H9 (cell line): Measurements from ENCODE around the gene APP. TPM values are rescaled to one million over a fixed set of nuclear protein-coding genes. Genes with fewer than 3 reads are reported as not detected.

ENCODE experiments used
- DNase-seq: peaks from one replicate; pipeline ENCODE4 v3.0.0-alpha.2; 2017
- H2AFZ ChIP-seq: one replicate; pipeline ENCODE4 v1.6.1; 2013; ENCODE audit warnings: mild to moderate bottlenecking, low read length, control low read depth, moderate library complexity
- H2AK5ac ChIP-seq: 2 replicates; pipeline ENCODE4 v1.6.1; 2013; ENCODE audit warnings: low read length, control low read depth, mixed read lengths; ENCODE audit not compliant: insufficient read length
- H2BK120ac ChIP-seq: one replicate; pipeline ENCODE4 v1.6.1; 2013; ENCODE audit warnings: low read depth, mild to moderate bottlenecking, low read length, control low read depth, inconsistent platforms; ENCODE audit not compliant: poor library complexity, severe bottlenecking
- H2BK12ac ChIP-seq: 2 replicates; pipeline ENCODE4 v1.6.1; 2013; ENCODE audit warnings: low read length, control low read depth, mixed read lengths, low read depth; ENCODE audit not compliant: insufficient read length
- H2BK15ac ChIP-seq: 2 replicates; pipeline ENCODE4 v1.6.1; 2013; ENCODE audit warnings: low read depth, low read length, control low read depth
- H2BK20ac ChIP-seq: one replicate; pipeline ENCODE4 v1.6.1; 2013; ENCODE audit warnings: low read depth, mild to moderate bottlenecking, low read length, control low read depth, inconsistent platforms; ENCODE audit not compliant: poor library complexity, severe bottlenecking
- H2BK5ac ChIP-seq: 2 replicates; pipeline ENCODE4 v1.6.1; 2013; ENCODE audit warnings: low read length, control low read depth, mixed read lengths; ENCODE audit not compliant: insufficient read length
- H3K14ac ChIP-seq: 2 replicates; pipeline ENCODE4 v1.6.1; 2013; ENCODE audit warnings: low read length, control low read depth; ENCODE audit not compliant: insufficient read depth
- H3K18ac ChIP-seq: 2 replicates; pipeline ENCODE4 v1.6.1; 2013; ENCODE audit warnings: low read depth, mild to moderate bottlenecking, mixed read lengths, low read length, control low read depth; ENCODE audit not compliant: insufficient read length
- H3K23ac ChIP-seq: 2 replicates; pipeline ENCODE4 v1.6.1; 2013; ENCODE audit warnings: low read length, control low read depth, mixed read lengths, low read depth; ENCODE audit not compliant: insufficient read length
- H3K23me2 ChIP-seq: 2 replicates; pipeline ENCODE4 v1.6.1; 2013; ENCODE audit warnings: low read depth, mild to moderate bottlenecking, mixed read lengths, low read length, control low read depth; ENCODE audit not compliant: insufficient read length, poor library complexity, severe bottlenecking
- H3K27ac ChIP-seq: 2 replicates; pipeline ENCODE4 v1.5.1; 2013; ENCODE audit warnings: low read length, control low read depth, mixed read lengths, low read depth; ENCODE audit not compliant: insufficient read length
- H3K27me3 ChIP-seq: 2 replicates; pipeline ENCODE4 v1.6.1; 2013; ENCODE audit warnings: low read length, control low read depth, inconsistent platforms; ENCODE audit not compliant: insufficient read depth
- H3K4ac ChIP-seq: 2 replicates; pipeline ENCODE4 v1.6.1; 2013; ENCODE audit warnings: low read depth, mild to moderate bottlenecking, control low read depth, inconsistent platforms, low read length, moderate library complexity
- H3K4me1 ChIP-seq: 2 replicates; pipeline ENCODE4 v1.6.1; 2013; ENCODE audit warnings: low read length, control low read depth, inconsistent platforms; ENCODE audit not compliant: insufficient read depth
- H3K4me2 ChIP-seq: 2 replicates; pipeline ENCODE4 v1.6.1; 2013; ENCODE audit warnings: low read length, control low read depth, mixed read lengths; ENCODE audit not compliant: insufficient read length, insufficient read depth
- H3K56ac ChIP-seq: 2 replicates; pipeline ENCODE4 v1.6.1; 2013; ENCODE audit warnings: low read depth, mild to moderate bottlenecking, mixed read lengths, low read length, control low read depth; ENCODE audit not compliant: insufficient read length
- H3K79me1 ChIP-seq: 2 replicates; pipeline ENCODE4 v1.6.1; 2013; ENCODE audit warnings: low read depth, mild to moderate bottlenecking, moderate library complexity, low read length, control low read depth, inconsistent platforms; ENCODE audit not compliant: insufficient read depth, poor library complexity, severe bottlenecking
- H3K79me2 ChIP-seq: 2 replicates; pipeline ENCODE4 v1.6.1; 2013; ENCODE audit warnings: low read length, control low read depth, inconsistent platforms; ENCODE audit not compliant: insufficient read depth
- H3K9ac ChIP-seq: 2 replicates; pipeline ENCODE4 v1.6.1; 2013; ENCODE audit warnings: low read length, control low read depth, mixed read lengths; ENCODE audit not compliant: insufficient read length; ENCODE audit errors: extremely low read depth
- H3K9me3 ChIP-seq: one replicate; pipeline ENCODE4 v1.6.1; 2013; ENCODE audit warnings: low read depth, low read length, inconsistent platforms; ENCODE audit not compliant: control insufficient read depth
- H3T11ph ChIP-seq: one replicate; pipeline ENCODE4 v1.6.1; 2013; ENCODE audit warnings: mild to moderate bottlenecking, low read length, control low read depth, inconsistent platforms
- H4K20me1 ChIP-seq: one replicate; pipeline ENCODE4 v1.6.1; 2013; ENCODE audit not compliant: control insufficient read depth, insufficient read length, insufficient read depth
- H4K5ac ChIP-seq: 2 replicates; pipeline ENCODE4 v1.6.1; 2013; ENCODE audit warnings: low read depth, mild to moderate bottlenecking, mixed read lengths, low read length, control low read depth; ENCODE audit not compliant: insufficient read length
- H4K8ac ChIP-seq: replicated peaks from 2 replicates; pipeline ENCODE4 v1.6.1; 2013; ENCODE audit warnings: low read length, control low read depth, mixed read lengths, low read depth; ENCODE audit not compliant: insufficient read length
- H4K91ac ChIP-seq: 2 replicates; pipeline ENCODE4 v1.6.1; 2013; ENCODE audit warnings: low read depth, mild to moderate bottlenecking, moderate library complexity, mixed read lengths, low read length, control low read depth; ENCODE audit not compliant: insufficient read length
- H3K27ac Mint-ChIP-seq, 3 experiments: 2 replicates in 2 of 3; 3 replicates in 1 of 3; pipeline ENCODE4 v1.8.0; 2020 to 2021; ENCODE audit warnings: mixed read lengths in 3 of 3, mild to moderate bottlenecking in 1 of 3, moderate library complexity in 1 of 3
- H3K27me3 Mint-ChIP-seq: 2 replicates; pipeline ENCODE4 v1.8.0; 2021; ENCODE audit warnings: low read depth, mild to moderate bottlenecking, moderate library complexity, mixed read lengths
- H3K36me3 Mint-ChIP-seq, 3 experiments: 2 replicates in 2 of 3; 3 replicates in 1 of 3; pipeline ENCODE4 v1.8.0; 2020 to 2021; ENCODE audit warnings: low read depth in 3 of 3, mixed read lengths in 3 of 3; ENCODE audit not compliant: insufficient read depth in 1 of 3
- H3K4me1 Mint-ChIP-seq, 2 experiments: 2 replicates each; pipeline ENCODE4 v1.8.0; 2020; ENCODE audit warnings: mixed read lengths in 2 of 2
- H3K4me3 Mint-ChIP-seq, 2 experiments: 2 replicates in 1 of 2; 3 replicates in 1 of 2; pipeline ENCODE4 v1.8.0; 2020 to 2021; ENCODE audit warnings: mild to moderate bottlenecking in 2 of 2, mixed read lengths in 2 of 2, moderate library complexity in 1 of 2
- H3K9me3 Mint-ChIP-seq, 2 experiments: 2 replicates in 1 of 2; 3 replicates in 1 of 2; pipeline ENCODE4 v1.8.0; 2020; ENCODE audit warnings: mild to moderate bottlenecking in 2 of 2, mixed read lengths in 2 of 2, moderate library complexity in 1 of 2
- WGBS: extraction: QIAGEN DNeasy Blood & Tissue Kit; methylation state at CpG from one replicate; pipeline ENCODE4 v1.1.7; 2013; ENCODE audit warnings: missing lambda C conversion rate, low lambda C conversion rate, mixed read lengths; ENCODE audit not compliant: insufficient read length; ENCODE audit errors: extremely low coverage; 5-methylcytosine and 5-hydroxymethylcytosine counted together
- total RNA-seq: library from RNA; stranded (reverse); gene quantifications from 2 replicates; pipeline ENCODE4 v1.2.1, GENCODE V29; 2021
- TF ChIP-seq, protein P1 (sequence below): fragments of 200-600 bp; sonication (generic); conservative IDR thresholded peaks from 3 replicates; pipeline ENCODE4 v1.8.0; 2021; ENCODE audit warnings: antibody characterized with exemption, mild to moderate bottlenecking

The APP gene
- total RNA-seq, 1 experiment from 2014 or later = 380 TPM

DNA sequence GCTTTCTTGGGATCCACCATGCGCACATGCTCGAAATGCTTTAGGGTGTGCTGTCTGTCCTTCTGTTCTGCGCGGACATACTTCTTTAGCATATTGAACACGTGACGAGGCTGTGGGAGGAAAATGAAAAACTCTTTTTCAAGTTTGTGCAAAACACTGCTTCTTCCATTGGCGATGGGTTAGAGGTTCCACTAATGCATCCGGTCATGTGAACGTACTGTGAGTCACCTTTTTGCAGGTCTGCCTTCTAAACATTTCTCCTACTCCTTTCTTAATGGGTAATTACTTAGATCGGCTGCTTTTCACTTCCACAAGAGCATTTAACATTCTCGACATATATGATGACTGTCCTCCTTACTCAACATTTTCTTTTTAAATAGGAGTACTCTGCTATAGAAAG is 214.9 kb downstream of the APP start:
- H2BK120ac ChIP-seq = no peak overlapping the region
- H3K4me1 ChIP-seq = no peaks in the 10 kb centered on the region
- WGBS = no CpG with 5 or more reads among the region's 11 CpGs
- H3K79me2 ChIP-seq = no peaks in the 10 kb centered on the region
- H4K91ac ChIP-seq = no peak overlapping the region
- no peaks in the 10 kb centered on the region for H3K9me3 Mint-ChIP-seq
- no peaks in the 10 kb centered on the region for H3K27me3 ChIP-seq
- TF ChIP-seq, protein P1, sequence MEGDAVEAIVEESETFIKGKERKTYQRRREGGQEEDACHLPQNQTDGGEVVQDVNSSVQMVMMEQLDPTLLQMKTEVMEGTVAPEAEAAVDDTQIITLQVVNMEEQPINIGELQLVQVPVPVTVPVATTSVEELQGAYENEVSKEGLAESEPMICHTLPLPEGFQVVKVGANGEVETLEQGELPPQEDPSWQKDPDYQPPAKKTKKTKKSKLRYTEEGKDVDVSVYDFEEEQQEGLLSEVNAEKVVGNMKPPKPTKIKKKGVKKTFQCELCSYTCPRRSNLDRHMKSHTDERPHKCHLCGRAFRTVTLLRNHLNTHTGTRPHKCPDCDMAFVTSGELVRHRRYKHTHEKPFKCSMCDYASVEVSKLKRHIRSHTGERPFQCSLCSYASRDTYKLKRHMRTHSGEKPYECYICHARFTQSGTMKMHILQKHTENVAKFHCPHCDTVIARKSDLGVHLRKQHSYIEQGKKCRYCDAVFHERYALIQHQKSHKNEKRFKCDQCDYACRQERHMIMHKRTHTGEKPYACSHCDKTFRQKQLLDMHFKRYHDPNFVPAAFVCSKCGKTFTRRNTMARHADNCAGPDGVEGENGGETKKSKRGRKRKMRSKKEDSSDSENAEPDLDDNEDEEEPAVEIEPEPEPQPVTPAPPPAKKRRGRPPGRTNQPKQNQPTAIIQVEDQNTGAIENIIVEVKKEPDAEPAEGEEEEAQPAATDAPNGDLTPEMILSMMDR = no peak
- peak overlapping the region in 1 of 3 experiments; percentile 72; a peak in 4 of 7 replicates for H3K27ac Mint-ChIP-seq
- no peak overlapping the region for H3K56ac ChIP-seq
- H3K4me3 Mint-ChIP-seq = no peak overlapping the region
- no peak overlapping the region for H4K5ac ChIP-seq
- no peaks in the 10 kb centered on the region for H3K23me2 ChIP-seq
- H2BK15ac ChIP-seq = no peak overlapping the region
- H3K9me3 ChIP-seq = no peaks in the 10 kb centered on the region
- H3K27me3 Mint-ChIP-seq = no peaks in the 10 kb centered on the region
- H3K79me1 ChIP-seq = no peaks in the 10 kb centered on the region
- no peak overlapping the region for H2AFZ ChIP-seq
- H2BK12ac ChIP-seq = no peak overlapping the region
- no peak overlapping the region for H2AK5ac ChIP-seq
- no peak for DNase-seq
- H3K9ac ChIP-seq = no peak overlapping the region
- H3K23ac ChIP-seq = no peak overlapping the region
- H4K8ac ChIP-seq = no peak overlapping the region
- no peak overlapping the region for H2BK20ac ChIP-seq
- H3K36me3 Mint-ChIP-seq = peaks cover 51 to 64% (median 52%) of the 10 kb centered on the region in 3 experiments
- no peak overlapping the region for H3K4me2 ChIP-seq
- H3K4ac ChIP-seq = no peak overlapping the region
- H3K27ac ChIP-seq = no peak overlapping the region
- H3K14ac ChIP-seq = no peak overlapping the region
- peaks cover 20 to 22% of the 10 kb centered on the region in 2 experiments for H3K4me1 Mint-ChIP-seq
- no peak overlapping the region for H3T11ph ChIP-seq
- H4K20me1 ChIP-seq = no peaks in the 10 kb centered on the region
- no peak overlapping the region for H3K18ac ChIP-seq
- no peak overlapping the region for H2BK5ac ChIP-seq
